Kidney glomerular epithelial cell (primary cell): ENCODE measurements around the gene LRP2.
"Not testable (repeated sequence)": the region's sequence is repeated elsewhere in the genome, so short reads cannot be mapped to it uniquely, and the experiment has no call there.

Experiments
- DNase-seq: peaks from one replicate; lab custom pipeline; 2025; lab: John Stamatoyannopoulos, UW

The LRP2 gene

DNA sequence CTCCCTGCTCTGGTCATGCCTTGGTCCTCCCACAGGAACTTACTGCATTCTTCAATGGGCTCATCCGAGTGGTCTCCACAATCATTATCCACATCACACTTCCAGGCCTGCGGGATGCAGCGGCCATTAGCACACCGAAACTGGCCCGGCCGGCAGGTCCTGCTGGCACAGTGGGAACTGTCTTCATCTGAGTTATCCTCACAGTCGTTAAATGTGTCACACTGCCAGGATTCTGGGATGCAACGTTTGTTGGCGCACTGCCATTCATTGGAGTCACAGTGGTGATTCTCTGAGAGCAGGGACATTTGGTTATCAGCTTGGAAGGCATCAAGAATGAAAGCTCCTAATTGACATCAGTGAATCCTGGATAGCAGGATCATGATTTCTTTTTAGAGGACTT, 188.5 kb downstream of the LRP2 start:
- no peak for DNase-seq

DNA sequence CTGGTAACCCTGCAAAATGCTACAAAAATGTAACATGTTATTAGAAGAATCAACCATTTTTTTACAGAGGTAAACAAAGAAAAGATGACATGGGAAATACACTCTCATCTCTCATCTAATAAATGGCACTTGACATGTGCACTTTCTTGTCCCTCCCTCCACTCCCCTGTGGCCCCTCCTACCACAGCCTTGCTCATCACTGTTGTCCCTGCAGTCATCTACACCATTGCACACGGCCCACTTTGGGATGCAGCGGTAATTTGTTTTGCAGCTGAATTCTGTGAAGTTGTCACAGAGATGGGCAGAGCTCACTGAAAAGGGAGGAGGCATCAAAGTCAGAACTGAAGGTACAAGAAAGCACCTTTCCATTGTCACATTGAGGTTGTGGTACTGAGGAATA, 189.4 kb downstream of the LRP2 start:
- no peak for DNase-seq

DNA sequence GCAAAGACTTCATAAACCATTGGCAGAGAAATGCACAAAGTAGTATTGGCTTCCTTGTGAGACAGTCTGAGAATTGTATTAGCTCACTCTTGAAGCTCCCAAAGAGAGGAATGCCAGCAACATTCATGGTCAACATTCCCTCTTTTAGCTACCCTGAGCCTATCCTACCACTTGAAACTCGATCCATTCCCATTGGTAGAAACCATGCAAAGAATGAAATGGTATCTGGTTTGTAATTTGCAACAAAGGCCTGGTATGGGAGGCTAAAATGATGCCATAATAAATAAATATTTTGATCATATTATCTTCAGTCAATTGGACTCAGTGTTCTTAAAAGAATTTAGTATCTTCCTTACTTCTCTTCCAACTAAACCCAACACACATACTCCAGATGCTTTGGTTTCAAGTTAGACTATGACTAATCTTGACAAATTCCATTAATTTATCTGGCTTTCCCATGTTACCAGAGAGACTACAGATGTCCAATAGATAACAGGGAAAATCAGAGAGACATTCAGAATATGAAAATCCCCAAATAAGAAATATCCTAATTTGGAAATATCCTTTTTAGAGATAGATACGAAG, 190.1 kb downstream of the LRP2 start:
- DNase-seq: no peak

DNA sequence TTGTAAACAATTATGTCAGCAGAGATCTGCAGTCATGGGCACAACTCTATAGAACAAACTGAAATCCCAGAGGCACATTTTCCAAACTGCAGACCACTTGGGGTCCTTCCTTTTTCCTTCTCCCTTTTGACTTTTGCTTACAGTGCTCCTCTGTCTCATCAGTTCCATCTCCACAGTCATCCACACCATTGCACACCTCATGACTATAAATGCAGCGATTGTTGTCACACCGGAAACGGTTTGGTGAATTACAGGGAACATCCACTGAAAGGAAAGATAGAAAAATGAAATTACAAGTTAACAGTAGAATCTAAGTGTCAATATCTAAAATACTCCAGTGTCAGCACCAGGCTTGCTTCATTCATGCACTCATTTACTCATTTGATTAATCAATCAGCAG, 196.5 kb downstream of the LRP2 start:
- DNase-seq: no peak

DNA sequence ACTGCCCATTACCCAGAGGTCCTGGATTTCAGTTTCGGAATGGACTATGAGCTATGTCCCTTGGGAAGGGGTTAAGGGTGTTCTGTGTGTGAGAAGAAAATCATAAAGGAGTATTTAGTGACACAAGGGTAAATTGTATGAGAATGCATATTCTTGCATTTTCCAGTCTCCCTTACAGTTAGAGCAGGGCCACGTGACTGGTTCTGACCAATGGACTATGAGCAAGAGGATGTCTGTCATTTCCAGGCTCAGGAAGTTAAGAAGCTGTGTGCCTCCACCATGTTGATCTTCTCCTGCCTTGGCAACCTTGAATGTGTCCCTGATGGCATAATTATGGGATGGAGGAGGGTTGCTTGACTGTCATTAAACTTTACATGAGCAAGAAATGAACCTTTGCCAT, 198.0 kb downstream of the LRP2 start:
- no peak for DNase-seq

DNA sequence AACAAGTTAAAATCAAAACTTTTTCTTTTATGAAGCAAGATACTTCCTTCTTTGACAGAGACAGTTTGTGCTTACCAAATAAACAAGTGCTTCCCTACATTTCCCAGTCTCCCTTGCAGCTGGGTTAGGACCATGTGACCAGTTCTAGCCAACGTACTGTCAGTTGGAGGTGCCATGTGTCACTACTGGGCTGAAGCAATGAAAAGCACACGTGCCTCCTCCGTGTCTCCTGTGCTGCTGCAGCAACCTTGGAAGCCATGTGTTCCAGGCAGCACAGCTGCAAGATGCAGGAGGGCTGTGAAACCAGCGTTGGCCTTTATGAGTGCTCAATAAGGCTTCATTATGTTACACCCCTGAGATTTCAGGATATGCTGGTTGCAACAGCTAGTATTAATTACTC, 199.7 kb downstream of the LRP2 start:
- no peak for DNase-seq

DNA sequence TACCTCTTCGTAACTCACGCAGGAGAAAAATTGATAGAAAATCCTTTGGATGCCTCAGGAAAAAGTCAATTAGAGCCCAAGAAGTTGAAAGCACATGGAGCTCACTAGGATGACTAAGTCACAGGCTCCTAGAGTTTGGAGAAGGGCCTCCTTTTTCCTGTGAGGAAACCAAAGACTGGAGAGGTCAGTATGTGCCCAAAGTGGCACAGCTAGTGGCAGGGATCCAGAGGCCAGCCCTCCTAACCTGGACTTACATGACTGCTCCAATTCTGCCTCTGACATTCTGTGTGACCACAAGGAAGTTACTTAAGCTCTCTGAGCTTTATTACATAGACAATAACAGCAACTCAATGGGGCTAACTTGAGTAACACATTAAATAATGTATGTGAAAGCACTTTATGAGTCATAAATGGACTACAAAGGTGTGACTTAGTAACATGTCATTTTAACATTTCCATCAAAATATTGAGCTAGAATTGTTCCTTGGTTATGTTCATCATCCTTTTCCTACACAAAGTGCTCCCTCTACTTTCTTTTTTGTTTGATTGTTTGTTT, 201.3 kb downstream of the LRP2 start:
- DNase-seq: no peak

DNA sequence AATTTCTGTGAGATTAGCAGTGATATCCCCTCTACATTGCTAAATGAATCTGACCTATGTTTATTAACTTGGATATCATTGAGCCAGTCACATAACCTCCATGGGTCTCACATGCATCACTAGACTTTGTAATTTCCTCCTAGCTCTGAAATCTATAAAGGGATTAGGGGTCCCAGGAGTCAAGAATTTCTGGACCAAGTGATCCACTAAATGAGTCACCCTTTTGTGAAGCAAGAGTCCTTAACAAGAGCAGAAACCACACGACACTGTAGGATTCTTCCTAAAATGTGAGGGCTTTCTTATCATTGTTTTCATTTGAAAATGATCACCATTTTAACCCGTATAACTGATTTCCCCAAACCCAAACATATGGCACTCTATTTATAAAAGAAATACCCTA, 202.6 kb downstream of the LRP2 start:
- no peak for DNase-seq

DNA sequence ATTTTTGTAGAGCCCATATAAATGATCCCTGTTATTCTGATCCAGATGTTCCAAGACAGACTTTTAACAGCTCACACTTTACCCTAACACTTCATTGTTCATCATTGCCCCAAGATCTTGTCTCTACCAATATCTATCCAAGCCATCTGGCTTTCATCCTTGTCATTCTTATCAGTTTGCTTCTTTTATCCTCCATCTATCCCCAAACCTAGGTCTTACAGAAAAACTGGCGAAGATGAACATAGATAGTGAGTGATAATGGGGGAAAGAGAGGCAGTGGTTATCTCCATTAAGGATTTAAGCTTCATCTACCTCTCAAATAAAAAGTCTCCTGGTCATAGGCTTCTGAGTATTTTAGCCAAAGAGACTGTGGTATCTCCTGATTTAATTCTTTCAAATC, 203.5 kb downstream of the LRP2 start:
- no peak for DNase-seq

DNA sequence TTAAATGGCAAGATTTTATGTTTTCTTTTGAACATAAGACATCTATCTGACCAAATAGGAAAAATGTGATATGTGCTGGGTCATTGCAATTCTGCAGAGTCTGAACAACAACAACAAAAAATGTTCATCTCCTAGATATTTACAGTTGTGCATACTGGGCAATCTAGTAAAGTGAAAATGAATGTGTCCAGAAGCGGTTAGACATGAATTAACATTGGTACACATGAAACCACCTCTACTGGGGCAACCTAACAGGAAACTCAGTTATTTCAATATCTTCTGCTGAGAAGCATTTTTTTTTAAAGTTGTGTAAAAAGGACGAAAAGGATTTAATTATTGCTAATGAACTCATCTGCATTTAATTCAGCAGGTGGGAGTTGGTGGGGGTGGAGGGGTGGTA, 216.1 kb downstream of the LRP2 start:
- no peak for DNase-seq

DNA sequence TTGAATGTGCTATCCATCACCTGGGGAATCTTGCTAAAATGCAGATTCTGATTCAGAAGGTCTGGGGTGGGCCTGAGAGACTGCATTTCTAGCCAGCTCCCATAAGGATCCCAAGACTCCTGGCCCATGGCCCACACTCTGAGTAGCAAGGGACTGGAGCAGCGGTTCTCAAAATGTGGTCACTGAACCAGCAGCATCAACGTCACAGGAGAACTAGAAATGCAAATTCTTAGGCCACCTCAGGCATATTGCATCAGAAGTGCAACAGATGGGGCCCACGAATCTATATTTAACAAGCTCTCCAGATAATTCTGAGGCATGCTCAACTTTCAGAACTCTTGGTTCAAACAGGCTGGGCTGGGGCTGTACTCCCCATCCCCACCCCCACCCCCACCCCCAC, 218.3 kb downstream of the LRP2 start:
- no peak for DNase-seq

DNA sequence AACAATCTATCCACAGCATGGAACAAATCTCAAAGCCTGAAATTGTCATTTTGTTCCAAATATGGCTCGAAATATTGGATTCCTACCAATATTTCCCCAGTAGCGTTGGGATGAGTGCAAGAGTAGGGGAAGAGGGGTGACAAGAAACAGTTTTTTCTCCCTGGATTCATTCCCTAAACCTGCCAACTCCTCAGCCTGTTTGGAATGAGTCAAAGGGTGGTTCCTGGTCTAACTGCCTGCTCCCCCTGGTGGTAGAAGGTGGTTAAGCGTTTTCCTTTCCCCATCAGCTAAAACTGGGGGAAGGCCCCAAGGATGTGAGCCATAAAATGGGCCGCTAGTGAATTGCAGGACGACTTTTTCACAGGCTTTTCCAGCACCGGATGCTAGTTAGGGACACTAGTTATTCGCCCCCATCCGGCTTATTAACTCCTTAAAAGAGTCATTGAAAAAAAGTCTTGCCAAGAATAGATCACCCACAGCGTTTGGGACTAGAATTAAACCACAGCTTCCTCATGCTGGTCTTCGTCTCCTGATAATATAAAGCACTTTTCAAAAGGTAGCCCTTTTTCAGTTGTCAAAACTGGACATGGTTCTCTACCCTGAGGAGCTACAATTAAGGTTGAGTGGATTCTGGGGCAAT, 220.5 kb downstream of the LRP2 start:
- peak; percentile 31 for DNase-seq

DNA sequence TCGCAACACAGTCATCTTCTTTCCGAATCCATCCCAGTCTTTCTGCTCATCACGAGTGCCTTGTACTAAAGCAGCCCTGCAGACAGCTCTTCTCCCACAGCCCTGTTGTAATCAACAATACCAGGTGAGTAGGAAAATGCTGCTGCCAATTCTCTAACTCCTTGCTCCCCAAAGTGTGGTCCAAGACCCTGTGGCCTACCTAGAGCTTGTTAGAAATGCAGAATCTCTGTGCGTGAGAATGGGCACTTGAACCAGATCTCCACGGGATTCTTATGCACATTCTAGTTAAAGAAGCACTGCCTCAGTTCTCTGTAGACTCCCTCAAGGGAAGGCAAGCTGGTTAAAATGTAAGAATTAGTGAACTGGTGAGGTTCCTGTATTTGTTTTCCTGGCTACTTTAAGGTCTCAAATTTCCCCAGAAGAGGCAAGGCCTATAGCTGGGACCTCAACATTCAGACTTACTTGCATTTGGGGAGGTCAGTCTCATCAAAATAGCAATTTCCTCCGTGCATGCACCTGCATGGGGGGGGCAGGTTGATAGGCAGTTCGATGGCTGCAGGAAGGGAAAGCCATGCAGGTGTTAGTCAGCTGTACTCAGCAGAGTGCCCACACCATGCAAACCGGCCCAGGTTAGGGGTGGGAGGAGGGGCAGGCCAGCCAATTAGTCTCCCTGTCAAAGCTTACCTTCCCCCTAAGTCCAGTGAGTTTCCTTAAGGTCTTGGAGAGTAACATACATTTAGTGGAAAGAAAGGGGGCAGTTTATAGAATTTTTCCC, 222.2 kb downstream of the LRP2 start:
- no peak for DNase-seq

DNA sequence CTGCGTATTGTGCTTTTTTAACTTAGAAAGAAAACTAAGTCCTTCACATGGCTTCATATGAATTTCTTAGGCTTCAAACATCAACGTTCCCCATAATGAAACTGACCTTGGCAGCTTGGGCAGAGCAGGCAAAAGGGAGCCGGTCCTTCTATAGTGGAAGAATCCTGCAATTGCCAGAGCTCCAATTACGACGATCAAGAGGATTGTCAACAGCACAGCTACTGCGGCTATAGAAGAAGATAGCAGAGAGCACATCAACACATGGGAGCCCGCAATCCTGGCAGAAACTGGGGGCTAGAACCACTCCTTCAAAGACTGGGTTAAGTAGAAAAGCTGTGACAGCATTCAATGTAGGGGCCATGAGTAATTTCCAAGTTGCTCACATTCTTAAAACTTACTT, 223.2 kb downstream of the LRP2 start:
- no peak for DNase-seq

DNA sequence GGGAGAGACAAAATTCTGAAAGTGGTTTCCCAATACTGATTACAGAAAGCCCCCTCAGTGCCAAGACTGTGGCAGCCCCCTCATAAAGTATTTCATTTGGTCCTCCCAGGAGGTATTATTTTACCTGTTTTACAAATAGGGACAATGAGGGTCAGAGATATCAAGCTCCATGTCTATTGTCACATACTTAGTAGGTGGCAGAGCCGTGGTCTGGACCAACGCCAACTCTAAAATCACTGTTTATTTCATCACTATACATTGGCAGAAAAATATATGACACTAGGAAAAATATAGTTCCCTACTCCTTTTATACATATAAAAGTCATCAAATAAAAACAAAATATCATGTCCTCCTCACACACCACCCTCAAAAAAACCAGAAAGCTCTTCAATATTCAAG, 224.4 kb downstream of the LRP2 start:
- DNase-seq: no peak

DNA sequence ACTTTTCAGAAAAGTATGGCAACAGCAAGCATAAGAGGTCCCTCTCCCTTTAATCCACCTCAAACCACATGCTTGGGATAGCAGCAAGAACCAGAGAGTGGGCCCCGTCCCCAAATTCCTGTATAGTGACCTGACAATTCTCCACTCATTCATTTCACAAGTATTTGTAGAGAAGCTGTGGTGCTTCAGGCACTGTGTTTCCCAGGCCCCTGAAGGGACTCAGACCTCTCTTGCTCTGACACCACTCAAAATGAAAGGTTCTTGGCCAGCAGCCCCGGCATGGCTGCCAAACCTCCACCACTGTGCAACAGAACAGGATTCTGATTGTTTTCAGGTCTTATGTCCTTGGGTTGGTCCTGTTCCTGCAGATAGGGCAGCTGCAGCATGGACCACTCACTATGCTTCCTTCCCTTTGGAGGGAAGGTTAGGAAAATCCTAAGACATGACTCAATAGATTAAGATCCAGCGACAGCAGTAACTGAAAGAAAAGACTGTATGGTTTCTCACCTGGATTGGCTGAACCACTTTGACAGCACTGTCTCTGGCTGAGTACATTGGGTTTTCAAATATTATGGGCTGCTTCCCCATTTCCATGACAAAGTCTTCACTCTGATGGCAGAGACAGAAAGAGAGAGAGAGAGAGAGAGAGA, 225.3 kb downstream of the LRP2 start:
- no peak for DNase-seq

DNA sequence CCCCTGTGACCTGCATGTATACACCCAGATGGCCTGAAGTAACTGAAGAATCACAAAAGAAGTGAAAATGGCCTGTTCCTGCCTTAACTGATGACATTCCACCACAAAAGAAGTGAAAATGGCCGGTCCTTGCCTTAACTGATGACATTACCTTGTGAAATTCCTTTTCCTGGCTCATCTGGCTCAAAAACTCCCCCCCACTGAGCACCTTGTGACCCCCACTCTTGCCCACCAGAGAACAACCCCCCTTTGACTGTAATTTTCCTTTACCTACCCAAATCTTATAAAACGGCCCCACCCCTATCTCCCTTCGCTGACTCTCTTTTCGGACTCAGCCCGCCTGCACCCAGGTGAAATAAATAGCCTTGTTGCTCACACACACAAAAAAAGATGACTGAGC, 225.9 kb downstream of the LRP2 start:
- not testable (repeated sequence) for DNase-seq

DNA sequence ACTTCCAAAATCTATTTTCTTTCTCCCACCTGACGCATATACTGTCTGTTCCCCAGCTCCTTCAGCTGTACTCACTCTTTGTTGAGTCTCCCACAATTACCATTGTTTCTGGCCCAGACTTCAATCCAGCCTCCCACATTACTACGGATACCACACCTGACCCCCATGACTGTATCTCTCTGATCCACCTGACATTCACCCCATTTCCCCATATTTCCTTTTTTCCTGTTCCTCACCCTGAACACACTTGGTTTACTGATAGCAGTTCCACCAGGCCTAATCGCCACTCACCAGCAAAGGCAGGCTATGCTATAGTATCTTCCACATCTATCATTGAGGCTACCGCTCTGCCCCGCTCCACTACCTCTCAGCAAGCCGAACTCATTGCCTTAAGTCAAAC, 228.1 kb downstream of the LRP2 start:
- DNase-seq: not testable (repeated sequence)

DNA sequence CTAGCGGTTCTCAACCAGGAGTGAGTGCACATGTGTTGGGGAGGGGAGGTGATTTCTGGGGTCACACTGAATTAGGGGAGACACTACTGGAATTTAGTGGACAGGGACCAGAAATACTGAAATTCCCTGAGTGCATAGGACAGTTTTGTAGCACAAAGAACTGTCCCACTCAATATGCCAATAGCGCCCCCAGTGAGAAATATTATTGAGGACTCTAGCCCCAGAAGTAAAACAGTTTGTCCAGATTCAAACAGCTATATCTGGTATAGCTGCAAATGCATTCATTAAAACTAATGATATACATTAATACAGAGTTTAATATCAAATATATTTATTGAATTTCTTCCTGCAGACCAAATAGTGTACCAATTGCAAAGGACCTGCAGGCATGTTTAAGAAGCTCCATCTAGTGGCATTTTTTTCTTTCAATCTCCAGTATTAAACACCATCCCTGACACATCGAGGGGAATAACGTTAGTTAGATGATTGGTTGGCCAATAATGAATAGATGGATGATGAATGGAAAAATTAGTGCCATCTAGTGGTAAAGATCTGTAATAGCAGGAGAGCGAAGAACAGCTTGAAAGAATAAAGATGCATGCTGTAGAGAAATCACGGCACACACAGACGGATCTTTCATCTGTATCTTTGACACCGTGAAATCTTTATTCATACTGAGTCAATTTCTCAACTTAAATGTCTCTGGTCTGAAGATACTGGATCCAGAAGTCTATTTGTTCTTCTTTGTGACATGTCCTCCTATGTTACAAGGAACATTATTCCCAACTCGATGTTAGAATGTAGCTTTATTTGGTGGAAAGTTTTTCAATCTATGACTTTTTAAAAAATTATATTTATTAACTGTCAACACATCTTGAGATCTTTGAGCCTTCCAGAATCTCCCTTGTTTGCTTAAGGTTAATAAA, 230.5 kb downstream of the LRP2 start:
- DNase-seq: peak; percentile 58

DNA sequence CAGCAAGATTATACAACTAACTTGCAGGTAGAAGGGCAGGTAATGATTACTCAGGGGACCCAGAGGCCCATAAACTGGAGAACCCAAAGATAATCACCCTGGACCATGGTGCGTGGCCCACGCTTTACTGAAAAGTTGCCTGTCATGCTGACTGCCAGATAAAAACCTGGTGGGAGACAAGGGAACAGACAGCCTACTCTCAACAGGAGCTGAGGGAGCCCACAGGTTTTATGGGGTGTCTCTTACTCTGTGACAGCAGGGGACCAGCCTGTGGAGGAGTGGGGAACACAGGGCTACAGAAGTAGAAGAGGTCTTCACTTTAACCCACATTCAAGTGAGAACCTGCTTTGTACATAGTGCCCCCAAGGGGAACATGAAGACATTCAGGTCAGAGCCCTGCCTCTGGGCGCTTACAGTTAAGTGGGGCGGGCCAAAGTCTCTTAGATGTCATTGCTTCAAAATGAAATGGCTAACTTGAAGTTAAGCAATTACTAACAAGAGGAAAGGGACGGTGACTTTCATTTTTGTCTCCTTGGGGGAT, 232.6 kb downstream of the LRP2 start:
- no peak for DNase-seq

DNA sequence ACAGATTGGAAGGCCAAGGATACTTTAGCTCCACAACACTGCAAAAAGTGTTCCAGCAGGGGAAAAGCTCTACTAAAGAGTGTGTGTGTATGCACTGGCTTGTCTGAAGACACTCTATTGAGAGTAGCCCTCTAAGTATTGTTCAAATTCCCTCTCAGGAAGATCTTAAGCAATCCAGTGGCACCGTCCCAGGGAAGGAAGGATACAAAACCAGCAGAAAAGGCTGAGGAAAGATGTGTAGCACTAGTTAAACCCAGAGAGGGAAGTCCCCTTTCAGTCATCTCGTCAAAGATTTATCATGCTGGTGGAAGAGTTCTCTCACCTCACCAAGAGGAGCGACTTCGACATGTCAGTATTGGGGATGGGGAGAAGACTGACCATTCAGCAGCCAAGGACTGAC, 242.5 kb downstream of the LRP2 start:
- no peak for DNase-seq
